ENCODE results near the gene CPA2. TPM values are rescaled to one million over a fixed set of nuclear protein-coding genes. Genes with fewer than 3 reads are reported as not detected.

CPA2 gene
- total and polyA plus RNA-seq, 2 donors (not counting 1 experiment from before 2014, with no cell fraction given) = 0.06 TPM; not detected in 1

DNA sequence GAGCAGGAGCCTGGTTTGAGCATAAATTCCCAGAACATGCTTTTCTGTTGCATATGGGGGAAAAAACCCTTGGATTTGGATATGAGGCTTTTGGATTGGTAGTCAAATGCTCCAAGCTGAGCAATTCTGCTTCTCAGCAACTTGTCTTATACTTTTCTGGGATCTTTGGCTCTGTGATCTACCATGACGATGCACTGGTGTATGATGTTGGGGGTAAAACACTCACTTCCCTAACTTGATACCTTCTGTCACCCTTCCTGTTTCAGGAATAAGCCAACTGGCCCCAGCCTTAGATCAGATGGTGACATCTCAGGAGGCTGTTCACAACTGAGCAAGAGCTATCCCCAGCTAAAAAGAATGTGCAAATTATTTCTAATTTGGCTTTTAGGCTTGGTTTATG, 13.2 kb downstream of the CPA2 start:
- Histone ChIP-seq H3K4me1 (ENCODE audit: control insufficient read depth, extremely low read depth, insufficient read depth, low read length) (peaks cover 16% of the 10 kb centered on the region), H3K4me3 (replicated peaks in 1 of 4; ENCODE audit: control extremely low read depth in 1 of 4, insufficient read depth in 1 of 4, low read depth in 3 of 4, low read length in 4 of 4) (no peak overlapping the region), H3K4me2 (ENCODE audit: extremely low read depth, insufficient read depth, low read length) (no peak overlapping the region), H3K36me3 (ENCODE audit: control insufficient read depth, insufficient read depth, low read length) (no peaks in the 10 kb centered on the region), H3K9me3 (ENCODE audit: control insufficient read depth, insufficient read depth, low read depth, low read length) (no peaks in the 10 kb centered on the region), H2AFZ (ENCODE audit: low read length) (no peak overlapping the region), H3K27ac (ENCODE audit: insufficient read depth, low read length) (no peak overlapping the region), H3K9ac (ENCODE audit: insufficient read depth, low read length) (no peak overlapping the region), H3K79me2 (ENCODE audit: control insufficient read depth, insufficient read depth, low read length) (no peaks in the 10 kb centered on the region), H4K20me1 (ENCODE audit: control insufficient read depth, extremely low read depth, insufficient read depth, low read length) (no peaks in the 10 kb centered on the region), H3K27me3 (ENCODE audit: control insufficient read depth, insufficient read depth, low read length) (no peaks in the 10 kb centered on the region)
- DNase-seq (ENCODE audit: low read depth in 2 of 2) = no peak
- no peak for TF ChIP-seq EZH2 (IDR thresholded peaks at IDR 0.05; ENCODE audit: low read length, missing control alignments)
- TF ChIP-seq, protein P1, sequence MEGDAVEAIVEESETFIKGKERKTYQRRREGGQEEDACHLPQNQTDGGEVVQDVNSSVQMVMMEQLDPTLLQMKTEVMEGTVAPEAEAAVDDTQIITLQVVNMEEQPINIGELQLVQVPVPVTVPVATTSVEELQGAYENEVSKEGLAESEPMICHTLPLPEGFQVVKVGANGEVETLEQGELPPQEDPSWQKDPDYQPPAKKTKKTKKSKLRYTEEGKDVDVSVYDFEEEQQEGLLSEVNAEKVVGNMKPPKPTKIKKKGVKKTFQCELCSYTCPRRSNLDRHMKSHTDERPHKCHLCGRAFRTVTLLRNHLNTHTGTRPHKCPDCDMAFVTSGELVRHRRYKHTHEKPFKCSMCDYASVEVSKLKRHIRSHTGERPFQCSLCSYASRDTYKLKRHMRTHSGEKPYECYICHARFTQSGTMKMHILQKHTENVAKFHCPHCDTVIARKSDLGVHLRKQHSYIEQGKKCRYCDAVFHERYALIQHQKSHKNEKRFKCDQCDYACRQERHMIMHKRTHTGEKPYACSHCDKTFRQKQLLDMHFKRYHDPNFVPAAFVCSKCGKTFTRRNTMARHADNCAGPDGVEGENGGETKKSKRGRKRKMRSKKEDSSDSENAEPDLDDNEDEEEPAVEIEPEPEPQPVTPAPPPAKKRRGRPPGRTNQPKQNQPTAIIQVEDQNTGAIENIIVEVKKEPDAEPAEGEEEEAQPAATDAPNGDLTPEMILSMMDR (conservative IDR thresholded peaks at IDR 0.05 in 1 of 2, IDR thresholded peaks at IDR 0.05 in 1 of 2; ENCODE audit: low read depth in 1 of 2, low read length in 2 of 2) = no peak

DNA sequence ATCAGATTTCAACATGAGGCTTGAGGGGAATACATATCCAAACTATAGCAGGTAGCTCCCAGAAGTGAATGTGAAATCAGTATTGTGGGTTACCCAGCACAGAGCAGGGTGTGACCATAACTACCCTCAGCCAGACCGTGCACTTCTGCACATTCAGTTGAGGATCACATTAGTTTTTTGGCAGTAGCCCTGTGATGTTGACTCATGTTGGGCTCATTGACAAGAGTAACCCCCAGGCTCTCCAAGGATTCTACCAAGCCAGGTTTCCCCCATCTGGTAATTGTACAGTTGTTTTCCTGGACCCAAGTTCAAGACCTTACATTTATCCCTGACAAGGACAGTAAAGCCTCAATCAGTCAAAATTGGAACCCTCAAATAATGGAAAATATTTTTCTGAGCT, 14.6 kb downstream of the CPA2 start:
- H3K4me1 ChIP-seq (ENCODE audit: control insufficient read depth, extremely low read depth, insufficient read depth, low read length) = peaks cover 16% of the 10 kb centered on the region
- H3K79me2 ChIP-seq (ENCODE audit: control insufficient read depth, insufficient read depth, low read length) = no peaks in the 10 kb centered on the region
- no peaks in the 10 kb centered on the region for H3K36me3 ChIP-seq (ENCODE audit: control insufficient read depth, insufficient read depth, low read length)
- peak; percentile 86 to 90 for DNase-seq (ENCODE audit: low read depth in 2 of 2)
- no peak overlapping the region for H3K4me3 ChIP-seq (replicated peaks in 1 of 4; ENCODE audit: control extremely low read depth in 1 of 4, insufficient read depth in 1 of 4, low read depth in 3 of 4, low read length in 4 of 4)
- TF ChIP-seq, protein P1 (conservative IDR thresholded peaks at IDR 0.05 in 1 of 2, IDR thresholded peaks at IDR 0.05 in 1 of 2; ENCODE audit: low read depth in 1 of 2, low read length in 2 of 2) = no peak
- TF ChIP-seq EZH2 (IDR thresholded peaks at IDR 0.05; ENCODE audit: low read length, missing control alignments) = no peak
- no peaks in the 10 kb centered on the region for H4K20me1 ChIP-seq (ENCODE audit: control insufficient read depth, extremely low read depth, insufficient read depth, low read length)
- H3K9ac ChIP-seq (ENCODE audit: insufficient read depth, low read length) = no peak overlapping the region
- no peak overlapping the region for H3K27ac ChIP-seq (ENCODE audit: insufficient read depth, low read length)
- H3K4me2 ChIP-seq (ENCODE audit: extremely low read depth, insufficient read depth, low read length) = no peak overlapping the region
- no peak overlapping the region for H2AFZ ChIP-seq (ENCODE audit: low read length)
- no peaks in the 10 kb centered on the region for H3K9me3 ChIP-seq (ENCODE audit: control insufficient read depth, insufficient read depth, low read depth, low read length)
- H3K27me3 ChIP-seq (ENCODE audit: control insufficient read depth, insufficient read depth, low read length) = no peaks in the 10 kb centered on the region

DNA sequence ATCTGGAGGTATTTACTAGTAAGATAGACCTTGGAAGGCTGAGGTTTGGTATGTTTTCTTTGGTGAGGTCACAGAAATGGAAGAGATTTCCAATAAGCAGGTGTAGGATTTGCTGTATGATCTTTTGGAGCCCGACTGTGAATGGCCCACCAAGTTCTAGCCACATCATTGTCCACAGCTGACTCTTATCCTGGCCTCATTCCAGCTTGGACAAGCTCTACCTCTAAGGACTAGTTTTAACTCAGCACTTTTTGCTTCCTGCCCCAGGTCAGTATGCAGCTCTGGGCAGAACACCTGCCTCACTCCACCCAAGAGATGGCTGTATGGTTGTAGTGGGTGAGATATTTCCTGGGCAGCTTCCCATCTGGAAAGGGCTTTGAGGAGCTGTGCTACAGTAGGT, 20.2 kb downstream of the CPA2 start:
- Histone ChIP-seq H4K20me1 (ENCODE audit: control insufficient read depth, extremely low read depth, insufficient read depth, low read length) (no peaks in the 10 kb centered on the region), H3K9ac (ENCODE audit: insufficient read depth, low read length) (no peak overlapping the region), H3K27ac (ENCODE audit: insufficient read depth, low read length) (no peak overlapping the region), H2AFZ (ENCODE audit: low read length) (no peak overlapping the region), H3K27me3 (ENCODE audit: control insufficient read depth, insufficient read depth, low read length) (no peaks in the 10 kb centered on the region), H3K4me2 (ENCODE audit: extremely low read depth, insufficient read depth, low read length) (no peak overlapping the region), H3K36me3 (ENCODE audit: control insufficient read depth, insufficient read depth, low read length) (no peaks in the 10 kb centered on the region), H3K79me2 (ENCODE audit: control insufficient read depth, insufficient read depth, low read length) (no peaks in the 10 kb centered on the region), H3K4me1 (ENCODE audit: control insufficient read depth, extremely low read depth, insufficient read depth, low read length) (peaks cover 5% of the 10 kb centered on the region), H3K4me3 (replicated peaks in 1 of 4; ENCODE audit: control extremely low read depth in 1 of 4, insufficient read depth in 1 of 4, low read depth in 3 of 4, low read length in 4 of 4) (no peak overlapping the region), H3K9me3 (ENCODE audit: control insufficient read depth, insufficient read depth, low read depth, low read length) (no peaks in the 10 kb centered on the region)
- TF ChIP-seq EZH2 (IDR thresholded peaks at IDR 0.05; ENCODE audit: low read length, missing control alignments) = no peak
- TF ChIP-seq, protein P1 (conservative IDR thresholded peaks at IDR 0.05 in 1 of 2, IDR thresholded peaks at IDR 0.05 in 1 of 2; ENCODE audit: low read depth in 1 of 2, low read length in 2 of 2) = no peak
- peak in 1 of 2 donors; percentile 76 for DNase-seq (ENCODE audit: low read depth in 2 of 2)
